Natural killer cell (primary cell): Measurements from ENCODE around the gene PAIP2. TPM values are rescaled to one million over a fixed set of nuclear protein-coding genes. Genes with fewer than 3 reads are reported as not detected.

Experiments
- ATAC-seq, 3 donors: fragments of 150-1000 bp in 2 of 3; fragments of 200-7000 bp in 1 of 3; cut with Tn5 transposase; 1 replicate in 1 of 3; 2 replicates in 2 of 3; pipeline ENCODE4 v1.10.0; 2021; ENCODE audit warnings: mild to moderate bottlenecking in 2 of 3, moderate library complexity in 2 of 3
- DNase-seq, 2 donors: peaks; one replicate each; pipeline versions ENCODE4 v3.0.0 to v3.0.0-alpha.2; 2013 to 2021; ENCODE audit warnings: mixed read lengths in 1 of 2
- H3K27ac ChIP-seq: one replicate; pipeline ENCODE4 v1.5.1; 2013; ENCODE audit warnings: mild to moderate bottlenecking, low read length
- H3K27me3 ChIP-seq: one replicate; pipeline ENCODE4 v1.6.1; 2013; ENCODE audit warnings: low read length; ENCODE audit not compliant: control insufficient read depth, insufficient read depth
- H3K36me3 ChIP-seq: one replicate; pipeline ENCODE4 v1.6.1; 2013; ENCODE audit warnings: low read length; ENCODE audit not compliant: control insufficient read depth, insufficient read depth
- H3K4me1 ChIP-seq: one replicate; pipeline ENCODE4 v1.6.1; 2013; ENCODE audit warnings: low read length; ENCODE audit not compliant: control insufficient read depth, insufficient read depth
- H3K4me3 ChIP-seq: one replicate; pipeline ENCODE4 v1.5.1; 2013; ENCODE audit warnings: low read length
- H3K9me3 ChIP-seq: one replicate; pipeline ENCODE4 v1.6.1; 2013; ENCODE audit warnings: low read length; ENCODE audit not compliant: control insufficient read depth, insufficient read depth
- H3K27ac Mint-ChIP-seq, 2 donors: one replicate each; pipeline ENCODE4 v1.8.0; 2022; ENCODE audit warnings: mild to moderate bottlenecking in 2 of 2, mixed read lengths in 2 of 2, moderate library complexity in 1 of 2
- H3K27me3 Mint-ChIP-seq, 2 donors: one replicate each; pipeline ENCODE4 v1.8.0; 2022; ENCODE audit warnings: low read depth in 2 of 2, mixed read lengths in 2 of 2
- H3K36me3 Mint-ChIP-seq: one replicate; pipeline ENCODE4 v1.8.0; 2022; ENCODE audit warnings: mixed read lengths
- H3K4me1 Mint-ChIP-seq, 2 donors: one replicate each; pipeline ENCODE4 v1.8.0; 2022; ENCODE audit warnings: mixed read lengths in 2 of 2
- H3K4me3 Mint-ChIP-seq: one replicate; pipeline ENCODE4 v1.8.0; 2022; ENCODE audit warnings: mild to moderate bottlenecking, moderate library complexity, mixed read lengths
- H3K9me3 Mint-ChIP-seq, 2 donors: one replicate each; pipeline ENCODE4 v1.8.0; 2022; ENCODE audit warnings: mixed read lengths in 2 of 2
- CTCF ChIP-seq: fragments of 200-600 bp; IDR thresholded peaks from one replicate; pipeline ENCODE4 v1.8.0; 2022; ENCODE audit warnings: antibody characterized with exemption
- WGBS: methylation state at CpG from one replicate; pipeline ENCODE4 v1.1.7; 2013; ENCODE audit warnings: missing lambda C conversion rate; ENCODE audit not compliant: insufficient coverage; 5-methylcytosine and 5-hydroxymethylcytosine counted together
- intact Hi-C: fragments of 100-400 bp; cut with micrococcal nuclease; formaldehyde crosslinking; loops from one replicate; pipeline ENCODE4 v1.14.2; 2022
- total RNA-seq, 4 donors: library from RNA; stranded (reverse); fragments of 120-200 nt in 1 of 4; gene quantifications; one replicate each; pipeline versions ENCODE4 v1.2.3 to v1.2.4, GENCODE V29; 2013 to 2022

PAIP2 gene
- total RNA-seq, 3 donors from 2014 or later (not counting 1 experiment from before 2014, with no cell fraction given), result 105 to 126 (median 110) TPM

DNA sequence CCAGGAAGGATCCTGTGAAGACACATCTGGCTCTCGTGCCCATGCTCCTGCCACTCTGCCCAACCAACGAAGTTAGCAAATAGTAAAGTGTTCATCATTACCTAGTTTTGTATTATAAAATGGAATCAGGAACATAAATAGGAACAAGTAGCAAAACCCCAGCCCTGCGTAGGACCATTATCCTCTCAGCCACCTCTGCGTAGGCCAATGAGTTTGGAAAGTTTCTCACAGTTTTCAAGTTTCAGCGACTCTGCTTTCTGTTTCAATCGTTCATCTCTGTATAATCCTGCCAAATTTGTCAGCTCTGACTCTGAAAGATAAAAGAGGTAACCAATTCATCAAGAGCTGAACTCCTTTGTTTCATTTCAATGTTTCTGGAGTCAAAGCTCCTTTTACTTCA lies 72.3 kb downstream of the PAIP2 start:
- H3K27ac Mint-ChIP-seq, result no peak overlapping the region
- H3K9me3 ChIP-seq, result no peaks in the 10 kb centered on the region
- no peak for DNase-seq
- intact Hi-C loops, result no loop called here
- H3K4me3 ChIP-seq, result no peak overlapping the region
- H3K4me1 ChIP-seq, result no peaks in the 10 kb centered on the region
- ATAC-seq, result no peak
- no peaks in the 10 kb centered on the region for H3K9me3 Mint-ChIP-seq
- H3K4me1 Mint-ChIP-seq, result no peaks in the 10 kb centered on the region
- no peak for TF ChIP-seq CTCF
- no peaks in the 10 kb centered on the region for H3K27me3 ChIP-seq
- 82% methylated on average over 6 of the region's 6 CpGs for WGBS
- H3K36me3 Mint-ChIP-seq, result no peaks in the 10 kb centered on the region
- H3K27me3 Mint-ChIP-seq, result no peaks in the 10 kb centered on the region
- H3K4me3 Mint-ChIP-seq, result no peak overlapping the region
- no peaks in the 10 kb centered on the region for H3K36me3 ChIP-seq
- no peak overlapping the region for H3K27ac ChIP-seq

DNA sequence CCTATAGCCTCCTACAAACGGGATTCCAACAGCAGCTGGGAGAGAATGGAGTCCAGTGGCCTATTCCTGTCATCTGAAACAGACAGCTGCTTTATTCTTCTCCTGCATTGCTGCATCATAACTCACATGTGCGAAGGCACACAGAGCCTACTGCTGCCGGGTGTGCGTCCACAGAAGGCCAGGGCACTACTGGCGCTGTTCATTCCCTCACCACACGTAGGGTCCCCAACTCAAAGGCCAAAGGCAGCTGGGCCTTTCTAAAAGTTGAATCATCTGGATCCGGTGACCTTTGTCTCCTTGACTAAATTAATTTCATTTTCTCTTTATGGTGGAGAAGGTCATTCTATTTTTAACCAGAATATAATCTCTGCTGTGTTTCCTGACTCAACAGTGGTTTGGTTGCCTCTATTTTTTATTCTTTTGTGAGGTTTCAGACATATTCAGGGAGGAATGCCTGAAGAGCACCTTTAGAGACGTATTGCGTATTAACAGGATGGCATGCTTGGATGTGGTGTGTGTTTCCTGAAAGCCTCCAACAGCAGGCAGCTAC lies 73.0 kb downstream of the PAIP2 start:
- Histone ChIP-seq H3K27ac (no peak overlapping the region), H3K27me3 (no peaks in the 10 kb centered on the region), H3K4me1 (no peaks in the 10 kb centered on the region), H3K4me3 (no peak overlapping the region), H3K9me3 (no peaks in the 10 kb centered on the region), H3K36me3 (no peaks in the 10 kb centered on the region)
- no peak for TF ChIP-seq CTCF
- no peak overlapping the region for H3K4me3 Mint-ChIP-seq
- no peak overlapping the region for H3K27ac Mint-ChIP-seq
- 82% methylated on average over 8 of the region's 9 CpGs for WGBS
- H3K4me1 Mint-ChIP-seq, result no peaks in the 10 kb centered on the region
- H3K9me3 Mint-ChIP-seq, result no peaks in the 10 kb centered on the region
- no peak for ATAC-seq
- no peaks in the 10 kb centered on the region for H3K36me3 Mint-ChIP-seq
- no peaks in the 10 kb centered on the region for H3K27me3 Mint-ChIP-seq
- intact Hi-C loops, result no loop called here
- peak in 1 of 2 donors; percentile 30 for DNase-seq

- Histone ChIP-seq H3K4me3 (no peak overlapping the region), H3K27ac (no peak overlapping the region), H3K36me3 (no peaks in the 10 kb centered on the region), H3K4me1 (no peaks in the 10 kb centered on the region), H3K27me3 (no peaks in the 10 kb centered on the region), H3K9me3 (no peaks in the 10 kb centered on the region)
- Mint-ChIP-seq H3K4me3 (no peak overlapping the region), H3K27ac (no peak overlapping the region), H3K9me3 (no peaks in the 10 kb centered on the region), H3K4me1 (no peaks in the 10 kb centered on the region), H3K27me3 (no peaks in the 10 kb centered on the region), H3K36me3 (no peaks in the 10 kb centered on the region)
- ATAC-seq (no peak), DNase-seq (no peak)
- no peak for TF ChIP-seq CTCF
- WGBS, result 85% methylated on average over 8 of the region's 8 CpGs
- intact Hi-C loops, result no loop called here
Measured at GRCh38 chr5:139415221-139415861, 73.7 kb downstream of the PAIP2 start.

DNA sequence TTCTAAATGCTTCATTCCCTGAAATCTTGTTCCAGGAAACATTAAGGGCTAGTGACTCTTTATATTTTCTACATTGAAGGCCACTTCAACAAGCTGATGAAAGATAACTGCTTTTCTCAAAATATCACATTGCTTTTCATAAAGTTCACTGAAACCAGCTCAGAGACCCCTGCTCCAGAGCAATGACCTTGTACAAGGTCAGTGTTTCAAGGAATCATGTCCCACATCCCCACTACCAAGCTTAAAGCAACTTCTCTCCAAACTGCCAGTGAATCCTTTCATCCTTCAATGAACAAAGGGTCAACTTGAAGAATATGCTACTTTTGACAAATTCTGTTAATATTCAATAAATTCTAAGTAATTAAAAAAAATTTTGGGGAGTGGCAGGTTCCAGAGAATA lies 74.2 kb downstream of the PAIP2 start:
- Histone ChIP-seq H3K4me1 (no peaks in the 10 kb centered on the region), H3K27me3 (no peaks in the 10 kb centered on the region), H3K4me3 (no peak overlapping the region), H3K36me3 (no peaks in the 10 kb centered on the region), H3K27ac (no peak overlapping the region), H3K9me3 (no peaks in the 10 kb centered on the region)
- Mint-ChIP-seq H3K27me3 (no peaks in the 10 kb centered on the region), H3K27ac (no peak overlapping the region), H3K4me1 (no peaks in the 10 kb centered on the region), H3K9me3 (no peaks in the 10 kb centered on the region), H3K4me3 (no peak overlapping the region), H3K36me3 (no peaks in the 10 kb centered on the region)
- ATAC-seq (no peak), DNase-seq (no peak)
- intact Hi-C loops, result no loop called here
- TF ChIP-seq CTCF, result no peak
